ENCODE measurements around the gene PRR22.

PRR22 gene

DNA sequence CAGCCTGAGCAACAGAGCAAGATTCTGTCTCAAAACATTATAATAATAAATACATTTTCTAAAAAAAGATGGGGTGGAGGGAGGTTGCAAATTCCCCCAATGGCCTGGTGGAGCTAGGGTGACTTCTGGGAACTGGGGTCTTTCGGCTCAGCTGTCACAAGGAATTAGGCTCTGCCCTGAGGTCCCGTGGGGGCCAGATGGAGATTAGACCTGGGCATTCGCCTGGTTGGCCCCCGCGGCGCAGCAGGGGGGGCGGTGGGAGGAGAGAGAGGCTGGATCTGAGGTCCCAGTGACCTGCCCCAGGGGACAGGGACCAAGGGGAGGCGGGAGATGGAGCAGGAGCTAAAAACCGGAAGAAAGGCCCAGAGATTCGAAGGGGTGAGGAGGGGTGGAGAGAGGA, 40.2 kb upstream of the PRR22 start:
- no peak overlapping the region for H3K4me3 ChIP-seq (ENCODE audit: low read length)
- H3K36me3 ChIP-seq (ENCODE audit: control insufficient read depth, insufficient read depth, low read length, severe bottlenecking): no peaks in the 10 kb centered on the region
- peaks cover 18% of the 10 kb centered on the region for H3K27me3 ChIP-seq (replicated peaks; ENCODE audit: control insufficient read depth, insufficient read depth, low read length)
- peaks cover 3% of the 10 kb centered on the region for H3K4me1 ChIP-seq (ENCODE audit: control insufficient read depth, insufficient read depth, low read length)
- H3K9me3 ChIP-seq (ENCODE audit: control insufficient read depth, low read length): no peaks in the 10 kb centered on the region
- no peak overlapping the region for H3K9ac ChIP-seq (ENCODE audit: low read length)
- DNase-seq (ENCODE audit: low read depth): no peak

DNA sequence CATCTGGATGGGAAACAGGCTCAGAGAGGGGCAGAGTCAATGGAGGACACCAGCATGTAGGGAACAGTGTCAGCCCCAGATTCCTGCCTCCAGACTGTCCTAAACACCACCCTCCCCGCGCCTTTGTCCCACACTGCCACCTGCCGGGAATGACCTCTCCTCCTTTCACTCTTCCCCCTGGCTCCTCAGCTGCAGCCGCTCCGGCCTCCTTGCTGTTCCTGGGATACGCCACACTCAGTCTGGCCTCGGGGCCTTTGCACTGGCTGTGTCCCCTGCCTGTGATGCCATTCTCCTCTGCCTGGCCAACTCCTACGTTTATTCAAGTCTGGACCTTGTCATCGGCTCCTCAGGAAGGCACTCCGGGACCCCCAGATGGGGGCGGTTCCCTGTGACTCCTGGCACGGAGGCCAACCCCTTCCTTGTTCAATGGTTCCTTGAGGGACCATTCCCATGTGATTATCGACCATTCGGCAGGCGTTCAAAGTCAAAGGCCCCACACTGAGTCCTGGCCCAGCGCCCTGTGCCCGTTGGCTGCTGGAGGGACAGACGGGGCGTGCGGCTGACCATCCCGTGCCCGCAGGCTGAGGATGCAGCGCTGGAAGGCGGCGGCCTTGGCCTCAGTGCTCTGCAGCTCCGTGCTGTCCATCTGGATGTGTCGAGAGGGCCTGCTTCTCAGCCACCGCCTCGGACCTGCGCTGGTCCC, 39.2 kb upstream of the PRR22 start:
- Histone ChIP-seq H3K4me1 (ENCODE audit: control insufficient read depth, insufficient read depth, low read length) (peaks cover 3% of the 10 kb centered on the region), H3K4me3 (ENCODE audit: low read length) (no peak overlapping the region), H3K9ac (ENCODE audit: low read length) (no peak overlapping the region), H3K9me3 (ENCODE audit: control insufficient read depth, low read length) (no peaks in the 10 kb centered on the region), H3K36me3 (ENCODE audit: control insufficient read depth, insufficient read depth, low read length, severe bottlenecking) (no peaks in the 10 kb centered on the region), H3K27me3 (replicated peaks; ENCODE audit: control insufficient read depth, insufficient read depth, low read length) (peaks cover 14% of the 10 kb centered on the region)
- no peak for DNase-seq (ENCODE audit: low read depth)

DNA sequence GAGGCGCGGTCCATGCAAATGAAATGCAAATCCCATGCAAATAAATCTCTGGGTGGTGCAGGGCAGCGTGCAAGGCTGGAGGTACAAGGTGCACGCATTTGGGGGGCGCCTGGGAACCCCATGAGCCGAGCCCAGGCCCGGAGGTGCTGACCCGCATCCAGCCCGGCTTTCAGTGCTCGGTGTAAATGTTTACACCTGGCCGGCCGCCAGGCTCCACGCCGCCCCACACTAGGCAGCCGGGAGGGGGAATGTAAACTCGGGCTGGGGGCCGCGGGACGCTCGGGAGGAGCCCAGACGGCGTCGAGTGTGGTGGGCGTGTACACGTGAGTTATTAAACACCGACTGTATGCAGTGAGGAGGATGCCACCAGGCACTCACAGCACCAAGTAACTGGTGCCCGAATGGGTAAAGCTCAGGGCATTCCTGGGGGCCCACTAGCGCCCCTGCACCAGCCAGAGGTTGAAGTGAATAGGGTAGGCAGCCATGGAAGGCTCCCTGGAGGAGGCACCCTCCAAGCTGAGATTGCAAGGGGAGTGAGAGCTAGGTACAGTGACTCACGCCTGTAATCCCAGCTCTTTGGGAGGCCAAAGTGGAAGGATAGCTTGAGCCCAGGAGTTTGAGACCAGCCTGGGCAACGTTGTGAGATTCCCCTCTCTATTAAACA, 37.8 kb upstream of the PRR22 start:
- H3K9me3 ChIP-seq (ENCODE audit: control insufficient read depth, low read length): no peaks in the 10 kb centered on the region
- H3K4me3 ChIP-seq (ENCODE audit: low read length): no peak overlapping the region
- no peak overlapping the region for H3K9ac ChIP-seq (ENCODE audit: low read length)
- no peaks in the 10 kb centered on the region for H3K36me3 ChIP-seq (ENCODE audit: control insufficient read depth, insufficient read depth, low read length, severe bottlenecking)
- no peak for DNase-seq (ENCODE audit: low read depth)
- no peaks in the 10 kb centered on the region for H3K4me1 ChIP-seq (ENCODE audit: control insufficient read depth, insufficient read depth, low read length)
- peaks cover 19% of the 10 kb centered on the region for H3K27me3 ChIP-seq (replicated peaks; ENCODE audit: control insufficient read depth, insufficient read depth, low read length)

DNA sequence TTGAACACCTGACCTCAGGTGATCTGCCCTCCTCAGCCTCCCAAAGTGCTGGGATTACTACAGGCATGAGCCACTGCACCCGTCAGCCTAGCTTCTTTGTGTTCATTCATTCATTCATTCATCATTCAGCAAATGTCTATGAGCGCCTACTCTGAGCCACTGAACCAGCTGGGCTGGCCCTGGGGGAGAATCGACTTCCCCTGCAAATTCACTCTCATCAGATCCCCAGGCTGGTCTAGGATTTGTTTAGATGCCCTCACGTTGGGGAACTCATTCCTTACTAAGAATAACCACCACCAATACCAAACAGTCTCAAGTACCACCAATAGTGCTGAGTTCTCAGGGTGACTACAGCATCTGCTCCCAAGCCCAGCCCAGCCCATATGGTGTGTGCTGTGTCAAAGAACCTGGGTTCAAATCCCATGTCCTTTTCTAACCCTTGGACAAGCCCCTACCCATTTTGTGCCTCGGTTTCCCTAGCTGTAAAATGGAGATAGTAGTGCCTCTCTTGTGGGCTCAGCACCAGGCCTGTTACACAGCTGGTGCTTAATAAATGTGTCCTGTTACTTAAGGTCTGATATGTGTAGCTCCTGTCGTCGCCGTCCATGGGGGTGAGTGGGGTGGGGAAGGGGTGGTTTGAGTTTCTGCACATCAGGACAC, 37.1 kb upstream of the PRR22 start:
- H3K4me1 ChIP-seq (ENCODE audit: control insufficient read depth, insufficient read depth, low read length): no peaks in the 10 kb centered on the region
- no peak overlapping the region for H3K4me3 ChIP-seq (ENCODE audit: low read length)
- DNase-seq (ENCODE audit: low read depth): no peak
- peaks cover 19% of the 10 kb centered on the region for H3K27me3 ChIP-seq (replicated peaks; ENCODE audit: control insufficient read depth, insufficient read depth, low read length)
- no peaks in the 10 kb centered on the region for H3K36me3 ChIP-seq (ENCODE audit: control insufficient read depth, insufficient read depth, low read length, severe bottlenecking)
- no peak overlapping the region for H3K9ac ChIP-seq (ENCODE audit: low read length)
- no peaks in the 10 kb centered on the region for H3K9me3 ChIP-seq (ENCODE audit: control insufficient read depth, low read length)

DNA sequence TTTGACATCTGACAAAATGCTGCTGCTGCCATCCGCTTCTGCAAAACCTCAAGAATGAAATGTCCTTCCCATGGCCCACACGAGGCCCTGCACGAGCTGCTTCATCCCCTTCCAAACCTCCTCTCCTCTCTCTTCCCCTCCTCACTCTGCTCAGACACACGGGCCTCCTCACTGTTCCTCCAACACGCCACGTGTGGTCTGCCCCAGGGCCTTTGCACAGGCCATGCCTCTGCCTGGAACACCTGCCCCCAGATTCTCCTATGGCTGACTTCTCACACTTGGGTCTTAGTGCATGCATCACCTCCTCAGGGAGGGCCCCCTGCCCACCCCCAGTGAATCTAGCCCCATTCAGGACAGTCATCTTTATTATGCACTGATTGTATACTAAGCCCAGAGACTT, 36.2 kb upstream of the PRR22 start:
- Histone ChIP-seq H3K9me3 (ENCODE audit: control insufficient read depth, low read length) (no peaks in the 10 kb centered on the region), H3K4me1 (ENCODE audit: control insufficient read depth, insufficient read depth, low read length) (no peaks in the 10 kb centered on the region), H3K27me3 (replicated peaks; ENCODE audit: control insufficient read depth, insufficient read depth, low read length) (peaks cover 24% of the 10 kb centered on the region), H3K4me3 (ENCODE audit: low read length) (no peak overlapping the region), H3K9ac (ENCODE audit: low read length) (no peak overlapping the region), H3K36me3 (ENCODE audit: control insufficient read depth, insufficient read depth, low read length, severe bottlenecking) (no peaks in the 10 kb centered on the region)
- no peak for DNase-seq (ENCODE audit: low read depth)

DNA sequence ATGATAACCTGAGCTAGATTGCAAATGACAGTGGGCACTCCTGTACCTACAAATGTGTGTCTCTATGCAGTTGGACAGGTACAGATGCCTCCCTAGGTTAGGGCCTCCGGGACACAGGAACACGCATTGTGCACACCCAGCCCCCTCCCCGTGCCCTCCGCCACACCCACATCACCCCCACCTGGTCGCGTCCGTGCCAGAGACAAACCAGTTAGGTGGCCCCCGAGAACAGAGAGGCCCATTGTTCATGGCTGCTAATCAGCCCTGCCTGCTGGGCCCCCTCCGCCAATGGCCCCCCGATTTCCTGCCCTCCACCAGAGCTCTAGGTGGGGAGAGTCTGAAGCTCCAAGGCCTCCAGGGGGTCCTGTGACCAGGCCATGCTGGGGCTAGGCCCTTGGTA, 34.0 kb upstream of the PRR22 start:
- Histone ChIP-seq H3K27me3 (replicated peaks; ENCODE audit: control insufficient read depth, insufficient read depth, low read length) (peaks cover 38% of the 10 kb centered on the region), H3K4me3 (ENCODE audit: low read length) (no peak overlapping the region), H3K4me1 (ENCODE audit: control insufficient read depth, insufficient read depth, low read length) (no peaks in the 10 kb centered on the region), H3K9ac (ENCODE audit: low read length) (no peak overlapping the region), H3K36me3 (ENCODE audit: control insufficient read depth, insufficient read depth, low read length, severe bottlenecking) (no peaks in the 10 kb centered on the region), H3K9me3 (ENCODE audit: control insufficient read depth, low read length) (no peaks in the 10 kb centered on the region)
- DNase-seq (ENCODE audit: low read depth): no peak

DNA sequence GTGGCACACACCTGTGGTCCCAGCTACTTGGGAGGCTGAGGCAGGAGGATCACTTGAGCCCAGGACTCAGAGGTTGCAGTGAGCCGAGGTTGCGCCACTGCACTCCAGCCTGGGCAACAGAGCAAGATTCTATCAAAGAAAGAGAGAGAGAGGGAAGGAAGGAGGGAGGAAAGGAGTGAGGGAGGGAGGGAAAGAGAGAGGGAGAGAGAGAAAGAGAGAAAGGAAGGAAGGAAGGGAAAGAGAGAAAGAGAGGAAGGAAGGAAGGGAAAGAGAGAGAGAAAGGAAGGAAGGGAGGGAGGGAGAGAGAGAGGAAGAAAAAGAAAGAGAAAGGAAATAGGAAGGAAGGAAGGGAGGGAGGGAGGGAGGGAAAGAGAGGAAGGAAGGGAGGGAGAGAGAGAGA, 32.7 kb upstream of the PRR22 start:
- DNase-seq (ENCODE audit: low read depth): no peak
- Histone ChIP-seq H3K36me3 (ENCODE audit: control insufficient read depth, insufficient read depth, low read length, severe bottlenecking) (no peaks in the 10 kb centered on the region), H3K9me3 (ENCODE audit: control insufficient read depth, low read length) (no peaks in the 10 kb centered on the region), H3K9ac (ENCODE audit: low read length) (no peak overlapping the region), H3K27me3 (replicated peaks; ENCODE audit: control insufficient read depth, insufficient read depth, low read length) (peaks cover 34% of the 10 kb centered on the region), H3K4me1 (ENCODE audit: control insufficient read depth, insufficient read depth, low read length) (no peaks in the 10 kb centered on the region), H3K4me3 (ENCODE audit: low read length) (no peak overlapping the region)

DNA sequence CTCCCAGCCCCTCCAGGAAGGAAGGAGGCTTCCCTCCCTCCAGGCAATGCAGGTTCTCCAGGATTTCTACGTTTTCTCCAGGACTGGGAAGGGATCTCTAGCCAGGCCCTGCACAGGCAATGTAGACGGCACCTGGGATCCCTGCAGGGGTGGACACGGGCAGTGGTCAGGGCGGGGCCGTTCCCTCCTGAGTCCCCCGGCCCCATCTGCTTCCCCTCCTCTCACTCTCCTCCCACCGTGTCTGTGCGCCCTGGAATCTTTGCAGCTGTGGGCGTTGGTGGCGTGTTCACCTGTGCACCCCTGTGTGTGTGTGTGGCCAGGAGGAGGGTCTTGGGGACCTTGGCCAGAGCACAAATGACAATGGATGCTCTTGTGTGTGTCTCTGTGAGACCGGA, 30.3 kb upstream of the PRR22 start:
- H3K9me3 ChIP-seq (ENCODE audit: control insufficient read depth, low read length): no peaks in the 10 kb centered on the region
- H3K4me1 ChIP-seq (ENCODE audit: control insufficient read depth, insufficient read depth, low read length): no peaks in the 10 kb centered on the region

DNA sequence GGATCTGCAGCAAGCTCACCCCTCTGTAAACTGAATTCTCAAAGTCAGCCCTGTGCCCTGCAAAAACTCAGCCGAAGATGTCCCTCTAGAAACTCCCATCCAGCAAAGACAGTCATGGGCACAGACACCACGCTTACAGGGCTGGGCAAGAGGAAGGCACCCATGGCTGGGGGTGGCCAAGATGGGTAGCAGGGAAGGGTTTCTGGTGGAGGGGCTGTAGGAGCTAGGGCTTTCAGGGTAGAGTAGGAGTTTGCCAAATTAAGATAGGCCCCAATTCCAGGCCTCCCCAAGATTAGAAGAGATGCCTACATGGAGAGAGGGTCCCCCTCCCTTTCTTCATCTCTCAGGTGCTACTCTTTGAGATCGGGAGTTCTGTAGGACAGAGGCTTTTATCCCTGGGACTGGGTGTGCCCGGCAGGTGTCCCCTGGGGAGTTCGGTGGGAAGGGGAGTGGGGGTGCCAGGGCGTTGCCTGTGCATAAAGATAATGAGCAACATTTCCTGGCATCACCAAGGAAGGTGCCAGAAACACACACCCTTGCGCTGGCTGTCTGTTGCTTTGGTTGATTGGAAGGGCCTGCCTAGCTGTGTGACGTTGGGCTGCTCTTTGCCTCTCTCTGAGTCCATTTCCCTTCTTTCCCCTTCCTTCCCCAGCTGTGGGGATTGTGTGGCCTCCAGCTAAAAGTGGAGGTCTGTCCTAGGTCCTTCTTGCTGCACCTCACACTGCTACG, 29.7 kb upstream of the PRR22 start:
- no peaks in the 10 kb centered on the region for H3K9me3 ChIP-seq (ENCODE audit: control insufficient read depth, low read length)
- H3K4me3 ChIP-seq (ENCODE audit: low read length): no peak overlapping the region
- no peak for DNase-seq (ENCODE audit: low read depth)
- no peaks in the 10 kb centered on the region for H3K36me3 ChIP-seq (ENCODE audit: control insufficient read depth, insufficient read depth, low read length, severe bottlenecking)
- H3K27me3 ChIP-seq (replicated peaks; ENCODE audit: control insufficient read depth, insufficient read depth, low read length): peaks cover 33% of the 10 kb centered on the region
- H3K4me1 ChIP-seq (ENCODE audit: control insufficient read depth, insufficient read depth, low read length): no peaks in the 10 kb centered on the region
- no peak overlapping the region for H3K9ac ChIP-seq (ENCODE audit: low read length)

More for the DNA sequence above, 30.3 kb upstream of the PRR22 start:
- Histone ChIP-seq H3K9ac (ENCODE audit: low read length) (no peak overlapping the region), H3K27me3 (replicated peaks; ENCODE audit: control insufficient read depth, insufficient read depth, low read length) (peaks cover 33% of the 10 kb centered on the region), H3K4me3 (ENCODE audit: low read length) (no peak overlapping the region), H3K36me3 (ENCODE audit: control insufficient read depth, insufficient read depth, low read length, severe bottlenecking) (no peaks in the 10 kb centered on the region)
- no peak for DNase-seq (ENCODE audit: low read depth)

DNA sequence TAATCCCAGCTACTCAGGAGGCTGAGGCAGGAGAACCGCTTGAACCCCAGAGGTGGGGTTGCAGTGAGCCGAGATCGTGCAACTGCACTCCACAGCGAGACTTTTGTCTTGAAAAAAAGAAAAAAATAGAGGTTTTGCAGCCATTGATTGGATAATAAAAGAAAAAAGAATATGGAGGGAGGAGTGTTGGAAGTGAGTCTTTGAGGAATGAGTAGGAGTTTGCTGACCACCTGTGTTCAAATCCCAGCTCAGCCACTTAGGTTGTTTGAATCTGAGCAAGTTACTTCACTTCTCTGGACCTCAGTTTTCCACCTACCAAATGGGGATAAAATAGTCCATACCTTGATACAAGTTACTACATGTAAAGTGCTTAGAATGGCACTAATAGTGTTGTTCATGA, 26.6 kb upstream of the PRR22 start:
- H3K9me3 ChIP-seq (ENCODE audit: control insufficient read depth, low read length): no peaks in the 10 kb centered on the region
- peaks cover 33% of the 10 kb centered on the region for H3K27me3 ChIP-seq (replicated peaks; ENCODE audit: control insufficient read depth, insufficient read depth, low read length)
- DNase-seq (ENCODE audit: low read depth): no peak
- no peaks in the 10 kb centered on the region for H3K4me1 ChIP-seq (ENCODE audit: control insufficient read depth, insufficient read depth, low read length)
- no peak overlapping the region for H3K9ac ChIP-seq (ENCODE audit: low read length)
- no peaks in the 10 kb centered on the region for H3K36me3 ChIP-seq (ENCODE audit: control insufficient read depth, insufficient read depth, low read length, severe bottlenecking)
- no peak overlapping the region for H3K4me3 ChIP-seq (ENCODE audit: low read length)

DNA sequence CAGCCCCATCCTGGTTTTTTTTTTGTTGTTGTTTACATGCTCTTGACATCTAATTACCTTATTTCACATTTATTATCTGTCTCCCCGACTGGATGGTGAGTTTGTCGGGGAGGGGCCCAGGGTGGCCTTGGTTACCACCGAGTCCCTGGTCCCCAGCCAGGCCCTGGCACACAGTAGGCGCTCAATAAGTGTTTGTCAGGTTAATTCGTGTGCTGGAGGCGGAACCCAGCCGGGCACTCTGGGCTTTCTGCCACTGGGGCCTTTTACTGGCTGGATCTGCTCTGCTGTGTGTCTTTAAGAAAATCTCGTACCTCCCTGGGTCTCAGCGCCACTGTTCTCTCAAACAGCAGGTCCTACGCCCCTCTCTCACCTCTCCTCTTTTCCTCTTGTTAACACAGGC, 24.9 kb upstream of the PRR22 start:
- no peaks in the 10 kb centered on the region for H3K36me3 ChIP-seq (ENCODE audit: control insufficient read depth, insufficient read depth, low read length, severe bottlenecking)
- no peaks in the 10 kb centered on the region for H3K4me1 ChIP-seq (ENCODE audit: control insufficient read depth, insufficient read depth, low read length)
- no peak for DNase-seq (ENCODE audit: low read depth)
- H3K4me3 ChIP-seq (ENCODE audit: low read length): no peak overlapping the region
- H3K9ac ChIP-seq (ENCODE audit: low read length): no peak overlapping the region
- no peaks in the 10 kb centered on the region for H3K9me3 ChIP-seq (ENCODE audit: control insufficient read depth, low read length)
- H3K27me3 ChIP-seq (replicated peaks; ENCODE audit: control insufficient read depth, insufficient read depth, low read length): peaks cover 28% of the 10 kb centered on the region
